ENCODE measurements around the gene LRPPRC.

LRPPRC gene

GRCh38 chr2:43885132-43885632 is 110.6 kb downstream of the LRPPRC start:
- TF ChIP-seq CTCF (IDR thresholded peaks at IDR 0.05; ENCODE audit: insufficient read depth, low read depth, low read length, missing control alignments), result no peak

GRCh38 chr2:43884689-43885088 is 111.1 kb downstream of the LRPPRC start:
- TF ChIP-seq CTCF (IDR thresholded peaks at IDR 0.05; ENCODE audit: insufficient read depth, low read depth, low read length, missing control alignments), result no peak
- no peak for DNase-seq (ENCODE audit: low read depth)
- no peak overlapping the region for H3K4me3 ChIP-seq (ENCODE audit: low read length)

More at GRCh38 chr2:43885132-43885632, 110.6 kb downstream of the LRPPRC start:
- no peak for DNase-seq (ENCODE audit: low read depth)
- no peak overlapping the region for H3K4me3 ChIP-seq (ENCODE audit: low read length)

- no peak overlapping the region for H3K4me3 ChIP-seq (ENCODE audit: low read length)
- TF ChIP-seq CTCF (IDR thresholded peaks at IDR 0.05; ENCODE audit: insufficient read depth, low read depth, low read length, missing control alignments), result no peak
- DNase-seq (ENCODE audit: low read depth), result no peak
Measured at GRCh38 chr2:43882312-43882711, 113.5 kb downstream of the LRPPRC start.

GRCh38 chr2:43880952-43881351 is 114.8 kb downstream of the LRPPRC start:
- DNase-seq (ENCODE audit: low read depth), result no peak
- no peak for TF ChIP-seq CTCF (IDR thresholded peaks at IDR 0.05; ENCODE audit: insufficient read depth, low read depth, low read length, missing control alignments)
- H3K4me3 ChIP-seq (ENCODE audit: low read length), result no peak overlapping the region

GRCh38 chr2:43880471-43880870 is 115.3 kb downstream of the LRPPRC start:
- H3K4me3 ChIP-seq (ENCODE audit: low read length), result no peak overlapping the region
- no peak for TF ChIP-seq CTCF (IDR thresholded peaks at IDR 0.05; ENCODE audit: insufficient read depth, low read depth, low read length, missing control alignments)
- no peak for DNase-seq (ENCODE audit: low read depth)

GRCh38 chr2:43879261-43879660 is 116.5 kb downstream of the LRPPRC start:
- DNase-seq (ENCODE audit: low read depth), result no peak
- no peak for TF ChIP-seq CTCF (IDR thresholded peaks at IDR 0.05; ENCODE audit: insufficient read depth, low read depth, low read length, missing control alignments)

GRCh38 chr2:43877782-43878464 is 117.9 kb downstream of the LRPPRC start:
- peak; percentile 99 for TF ChIP-seq CTCF (IDR thresholded peaks at IDR 0.05; ENCODE audit: insufficient read depth, low read depth, low read length, missing control alignments)
- peak; percentile 66 for DNase-seq (ENCODE audit: low read depth)
- no peak overlapping the region for H3K4me3 ChIP-seq (ENCODE audit: low read length)

More at GRCh38 chr2:43879261-43879660, 116.5 kb downstream of the LRPPRC start:
- H3K4me3 ChIP-seq (ENCODE audit: low read length), result no peak overlapping the region
